Right atrium auricular region (tissue), 2 donors: ENCODE data around the gene OLR1. TPM values are rescaled to one million over a fixed set of nuclear protein-coding genes. Genes with fewer than 3 reads are reported as not detected.
"Not testable (repeated sequence)": the region's sequence is repeated elsewhere in the genome, so short reads cannot be mapped to it uniquely, and the experiment has no call there.

Experiments
- DNase-seq: peaks from one replicate; pipeline ENCODE4 v3.0.0-alpha.2; 2019; ENCODE audit warnings: low spot score
- H3K27ac ChIP-seq, 2 donors: fragments of 200-600 bp; sonication (generic); 1 replicate in 1 of 2; 2 replicates in 1 of 2; pipeline ENCODE4 v1.5.1; 2016 to 2019
- H3K27me3 ChIP-seq, 2 donors: fragments of 200-600 bp; sonication (generic); one replicate each; pipeline versions ENCODE4 v1.5.1 to v1.6.0; 2017 to 2019
- H3K36me3 ChIP-seq: fragments of 200-600 bp; sonication (generic); one replicate; pipeline ENCODE4 v1.5.1; 2016
- H3K4me1 ChIP-seq, 2 donors: fragments of 200-600 bp; sonication (generic); one replicate each; pipeline versions ENCODE4 v1.5.1 to v1.6.0; 2017 to 2019
- H3K4me3 ChIP-seq, 2 donors: fragments of 200-600 bp; sonication (generic); 1 replicate in 1 of 2; 2 replicates in 1 of 2; pipeline ENCODE4 v1.5.1; 2017 to 2019; ENCODE audit warnings: mild to moderate bottlenecking in 1 of 2, moderate library complexity in 1 of 2
- H3K9me3 ChIP-seq, 2 donors: fragments of 200-600 bp; sonication (generic); one replicate each; pipeline ENCODE4 v1.5.1; 2019
- CTCF ChIP-seq, 2 donors: fragments of 200-600 bp; sonication (generic); IDR thresholded peaks; one replicate each; pipeline ENCODE4 v1.5.1; 2019; ENCODE audit warnings: antibody characterized with exemption in 2 of 2
- total RNA-seq, 2 donors: library from RNA; depleted of rRNA; stranded (reverse); fragments of >200 nt; gene quantifications; one replicate each; pipeline ENCODE4 v1.1.0, GENCODE V29; 2016

OLR1 gene
- total RNA-seq, 2 donors from 2014 or later: 1.6 to 2.5 TPM

- no peak overlapping the region for H3K4me3 ChIP-seq
- no peak for TF ChIP-seq CTCF (IDR thresholded peaks at IDR 0.05)
Measured at GRCh38 chr12:10211101-10211939, 39.4 kb upstream of the OLR1 start.

GRCh38 chr12:10210225-10210624 lies 38.3 kb upstream of the OLR1 start:
- Histone ChIP-seq H3K36me3 (no peaks in the 10 kb centered on the region), H3K4me1 (peaks cover 0 to 7% of the 10 kb centered on the region in 2 donors), H3K4me3 (no peak overlapping the region), H3K27me3 (no peaks in the 10 kb centered on the region), H3K27ac (no peak overlapping the region), H3K9me3 (no peaks in the 10 kb centered on the region)
- no peak for TF ChIP-seq CTCF (IDR thresholded peaks at IDR 0.05)
- DNase-seq: peak; percentile 58

More at GRCh38 chr12:10211101-10211939, 39.4 kb upstream of the OLR1 start:
- Histone ChIP-seq H3K36me3 (peaks cover 6% of the 10 kb centered on the region), H3K9me3 (no peaks in the 10 kb centered on the region), H3K27ac (peak overlapping the region; percentile 100), H3K27me3 (no peaks in the 10 kb centered on the region), H3K4me1 (peaks cover 0 to 18% of the 10 kb centered on the region in 2 donors)
- DNase-seq: peak; percentile 58

DNA sequence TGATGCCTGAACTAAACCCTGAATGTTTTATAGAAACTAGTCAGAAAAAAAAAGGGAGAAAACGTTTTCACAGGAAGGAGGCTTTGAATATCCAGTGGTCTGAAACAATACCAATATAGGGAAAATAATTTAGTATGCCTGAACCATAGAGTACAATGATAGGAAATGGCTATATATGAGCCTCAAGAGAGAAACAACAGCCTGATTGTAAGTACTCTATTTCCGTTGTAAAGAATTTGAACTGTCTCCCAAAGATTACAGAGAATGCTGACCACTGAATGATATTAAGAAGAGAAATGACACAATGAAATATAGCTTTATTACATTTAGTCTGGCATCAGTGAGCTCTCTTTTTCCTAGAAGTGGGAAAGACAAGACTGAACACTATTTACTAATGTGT lies 35.2 kb upstream of the OLR1 start:
- Histone ChIP-seq H3K9me3 (no peaks in the 10 kb centered on the region), H3K36me3 (no peaks in the 10 kb centered on the region), H3K27ac (no peak overlapping the region), H3K27me3 (no peaks in the 10 kb centered on the region), H3K4me3 (no peak overlapping the region), H3K4me1 (peaks cover 0 to 3% of the 10 kb centered on the region in 2 donors)
- DNase-seq: no peak
- TF ChIP-seq CTCF (IDR thresholded peaks at IDR 0.05): no peak

GRCh38 chr12:10205220-10205807 lies 33.4 kb upstream of the OLR1 start:
- Histone ChIP-seq H3K36me3 (no peaks in the 10 kb centered on the region), H3K4me1 (no peaks in the 10 kb centered on the region), H3K4me3 (no peak overlapping the region), H3K9me3 (no peaks in the 10 kb centered on the region), H3K27me3 (no peaks in the 10 kb centered on the region), H3K27ac (no peak overlapping the region)
- DNase-seq: no peak
- TF ChIP-seq CTCF (IDR thresholded peaks at IDR 0.05): no peak

DNA sequence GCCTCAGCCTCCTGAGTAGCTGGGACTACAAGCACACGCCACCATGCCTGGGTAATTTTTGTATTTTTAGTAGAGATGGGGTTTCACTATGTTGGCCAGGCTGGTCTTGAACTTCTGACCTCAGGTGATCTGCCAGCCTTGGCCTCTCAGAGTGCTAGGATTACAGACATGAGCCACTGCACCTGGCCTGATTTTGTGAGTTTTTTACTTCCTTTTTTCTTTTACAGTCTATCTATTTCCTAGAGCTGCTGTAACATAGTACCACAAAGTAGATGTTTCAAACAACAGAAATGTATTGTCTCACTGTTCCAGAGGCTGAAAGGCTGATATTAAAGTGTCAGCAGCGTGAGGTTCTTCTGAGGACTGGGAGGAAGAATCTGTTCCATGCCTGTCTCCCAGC lies 32.6 kb upstream of the OLR1 start:
- H3K27me3 ChIP-seq, H3K36me3 ChIP-seq, DNase-seq, H3K4me3 ChIP-seq, H3K9me3 ChIP-seq, H3K27ac ChIP-seq, H3K4me1 ChIP-seq: not testable (repeated sequence)

DNA sequence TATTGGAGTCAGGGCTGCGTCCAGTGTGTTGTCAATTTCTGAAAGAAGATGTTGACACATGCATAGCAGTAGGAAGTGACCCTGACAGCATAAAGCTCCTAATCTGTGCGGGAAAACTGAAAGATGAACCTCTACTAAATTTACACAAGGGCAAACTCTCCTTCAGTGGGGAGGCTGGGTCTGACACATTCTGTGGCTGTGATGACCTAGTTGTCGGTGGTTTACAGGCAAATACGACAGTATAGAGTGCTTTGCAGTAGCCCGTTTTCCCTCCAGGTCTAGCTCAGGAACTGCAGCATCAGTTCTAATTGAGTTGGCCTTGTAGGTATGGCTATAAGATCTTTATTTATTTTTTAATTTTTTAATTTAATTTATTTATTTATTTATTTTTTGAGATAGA lies 25.9 kb upstream of the OLR1 start:
- no peak for TF ChIP-seq CTCF (IDR thresholded peaks at IDR 0.05)
- H3K27ac ChIP-seq: no peak overlapping the region
- no peak for DNase-seq
- no peaks in the 10 kb centered on the region for H3K4me1 ChIP-seq
- H3K4me3 ChIP-seq: no peak overlapping the region
- no peaks in the 10 kb centered on the region for H3K9me3 ChIP-seq
- H3K27me3 ChIP-seq: no peaks in the 10 kb centered on the region
- no peaks in the 10 kb centered on the region for H3K36me3 ChIP-seq
